GM21390 (cell line): Measurements from ENCODE around the gene CDYL.
"Not testable (repeated sequence)": the region's sequence is repeated elsewhere in the genome, so short reads cannot be mapped to it uniquely, and the experiment has no call there.

ENCODE experiments used
- ATAC-seq: cut with Tn5 transposase; IDR thresholded peaks from one replicate; pipeline ENCODE4 v1.9.1; 2021; ENCODE audit not compliant: unreplicated experiment

Gene CDYL

GRCh38 chr6:4987432-4987831, 211.2 kb downstream of the CDYL start:
- no peak for ATAC-seq

- ATAC-seq, result no peak
These were observed 218.5 kb downstream of the CDYL start for GRCh38 chr6:4994741-4995140.

- ATAC-seq, result no peak
These were observed 221.7 kb downstream of the CDYL start for GRCh38 chr6:4997862-4998261.

GRCh38 chr6:4999586-4999985, 223.4 kb downstream of the CDYL start:
- no peak for ATAC-seq

- peak; percentile 93 for ATAC-seq
These were observed 227.6 kb downstream of the CDYL start, which contains the start of gene RPP40 for GRCh38 chr6:5003604-5004372. Gene RPP40 (minus strand): TSS chr6:5004037. CDS start chr6:5004002, 35 bp downstream.

- no peak for ATAC-seq
These were observed 228.3 kb downstream of the CDYL start for GRCh38 chr6:5004373-5005037.

- ATAC-seq, result not testable (repeated sequence)
These were observed 228.8 kb downstream of the CDYL start for GRCh38 chr6:5005038-5005433.
